PFSK-1 (cell line): ENCODE results near the gene TAX1BP3.

Source experiments
- FOXP2 ChIP-seq: optimal IDR thresholded peaks from 2 replicates; pipeline ENCODE3; 2011; ENCODE audit warnings: borderline replicate concordance, control low read depth, inconsistent platforms; ENCODE audit not compliant: insufficient read depth; ENCODE audit errors: extremely low read length, extremely low read depth
- POLR2AphosphoS5 ChIP-seq: IDR thresholded peaks from 2 replicates; pipeline ENCODE4 v1.6.1; 2012; ENCODE audit warnings: low read depth, mild to moderate bottlenecking, control low read depth, low read length, moderate library complexity
- SIN3A ChIP-seq: IDR thresholded peaks from 2 replicates; pipeline ENCODE4 v1.6.1; 2012; ENCODE audit warnings: mild to moderate bottlenecking, low read length, moderate library complexity, borderline replicate concordance; ENCODE audit not compliant: insufficient read depth
- TAF1 ChIP-seq: IDR thresholded peaks from 2 replicates; pipeline ENCODE4 v1.6.1; 2012; ENCODE audit warnings: low read length, control low read depth, borderline replicate concordance; ENCODE audit not compliant: insufficient read depth
- TF ChIP-seq, protein P1 (sequence below), 2 experiments: IDR thresholded peaks; 2 replicates each; pipeline versions ENCODE4 v1.6.1 to v1.8.0; 2011 to 2012; ENCODE audit warnings: low read depth in 2 of 2, low read length in 2 of 2, control low read depth in 1 of 2, inconsistent platforms in 1 of 2, mild to moderate bottlenecking in 1 of 2, moderate library complexity in 1 of 2; ENCODE audit not compliant: insufficient read depth in 1 of 2

TAX1BP3 gene

DNA sequence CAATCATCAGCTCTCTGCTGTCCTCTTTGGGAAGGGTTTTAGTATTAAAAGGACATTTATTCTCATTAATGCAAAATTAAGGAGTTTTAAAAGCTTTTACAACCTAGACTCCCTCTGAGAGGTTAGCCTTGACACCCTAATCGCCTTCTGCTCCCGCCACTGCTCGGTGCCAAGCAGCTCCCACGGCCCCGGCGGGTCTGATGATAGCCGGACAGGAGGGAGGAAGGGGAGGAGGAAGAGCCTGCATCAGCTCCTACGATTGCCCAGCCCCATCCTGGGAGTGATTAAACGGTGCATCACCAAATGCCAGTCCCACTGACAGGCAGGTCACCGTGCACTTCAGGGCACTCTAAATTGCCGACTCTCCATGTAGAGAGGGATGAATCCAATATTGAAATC, 40.6 kb downstream of the TAX1BP3 start:
- no peak for TF ChIP-seq POLR2AphosphoS5
- TF ChIP-seq, protein P1, sequence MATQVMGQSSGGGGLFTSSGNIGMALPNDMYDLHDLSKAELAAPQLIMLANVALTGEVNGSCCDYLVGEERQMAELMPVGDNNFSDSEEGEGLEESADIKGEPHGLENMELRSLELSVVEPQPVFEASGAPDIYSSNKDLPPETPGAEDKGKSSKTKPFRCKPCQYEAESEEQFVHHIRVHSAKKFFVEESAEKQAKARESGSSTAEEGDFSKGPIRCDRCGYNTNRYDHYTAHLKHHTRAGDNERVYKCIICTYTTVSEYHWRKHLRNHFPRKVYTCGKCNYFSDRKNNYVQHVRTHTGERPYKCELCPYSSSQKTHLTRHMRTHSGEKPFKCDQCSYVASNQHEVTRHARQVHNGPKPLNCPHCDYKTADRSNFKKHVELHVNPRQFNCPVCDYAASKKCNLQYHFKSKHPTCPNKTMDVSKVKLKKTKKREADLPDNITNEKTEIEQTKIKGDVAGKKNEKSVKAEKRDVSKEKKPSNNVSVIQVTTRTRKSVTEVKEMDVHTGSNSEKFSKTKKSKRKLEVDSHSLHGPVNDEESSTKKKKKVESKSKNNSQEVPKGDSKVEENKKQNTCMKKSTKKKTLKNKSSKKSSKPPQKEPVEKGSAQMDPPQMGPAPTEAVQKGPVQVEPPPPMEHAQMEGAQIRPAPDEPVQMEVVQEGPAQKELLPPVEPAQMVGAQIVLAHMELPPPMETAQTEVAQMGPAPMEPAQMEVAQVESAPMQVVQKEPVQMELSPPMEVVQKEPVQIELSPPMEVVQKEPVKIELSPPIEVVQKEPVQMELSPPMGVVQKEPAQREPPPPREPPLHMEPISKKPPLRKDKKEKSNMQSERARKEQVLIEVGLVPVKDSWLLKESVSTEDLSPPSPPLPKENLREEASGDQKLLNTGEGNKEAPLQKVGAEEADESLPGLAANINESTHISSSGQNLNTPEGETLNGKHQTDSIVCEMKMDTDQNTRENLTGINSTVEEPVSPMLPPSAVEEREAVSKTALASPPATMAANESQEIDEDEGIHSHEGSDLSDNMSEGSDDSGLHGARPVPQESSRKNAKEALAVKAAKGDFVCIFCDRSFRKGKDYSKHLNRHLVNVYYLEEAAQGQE (IDR thresholded peaks at IDR 0.05; ENCODE audit: insufficient read depth in 1 of 2, low read depth in 2 of 2, low read length in 2 of 2) = no peak
- no peak for TF ChIP-seq FOXP2
- no peak for TF ChIP-seq SIN3A
- TF ChIP-seq TAF1 = no peak

DNA sequence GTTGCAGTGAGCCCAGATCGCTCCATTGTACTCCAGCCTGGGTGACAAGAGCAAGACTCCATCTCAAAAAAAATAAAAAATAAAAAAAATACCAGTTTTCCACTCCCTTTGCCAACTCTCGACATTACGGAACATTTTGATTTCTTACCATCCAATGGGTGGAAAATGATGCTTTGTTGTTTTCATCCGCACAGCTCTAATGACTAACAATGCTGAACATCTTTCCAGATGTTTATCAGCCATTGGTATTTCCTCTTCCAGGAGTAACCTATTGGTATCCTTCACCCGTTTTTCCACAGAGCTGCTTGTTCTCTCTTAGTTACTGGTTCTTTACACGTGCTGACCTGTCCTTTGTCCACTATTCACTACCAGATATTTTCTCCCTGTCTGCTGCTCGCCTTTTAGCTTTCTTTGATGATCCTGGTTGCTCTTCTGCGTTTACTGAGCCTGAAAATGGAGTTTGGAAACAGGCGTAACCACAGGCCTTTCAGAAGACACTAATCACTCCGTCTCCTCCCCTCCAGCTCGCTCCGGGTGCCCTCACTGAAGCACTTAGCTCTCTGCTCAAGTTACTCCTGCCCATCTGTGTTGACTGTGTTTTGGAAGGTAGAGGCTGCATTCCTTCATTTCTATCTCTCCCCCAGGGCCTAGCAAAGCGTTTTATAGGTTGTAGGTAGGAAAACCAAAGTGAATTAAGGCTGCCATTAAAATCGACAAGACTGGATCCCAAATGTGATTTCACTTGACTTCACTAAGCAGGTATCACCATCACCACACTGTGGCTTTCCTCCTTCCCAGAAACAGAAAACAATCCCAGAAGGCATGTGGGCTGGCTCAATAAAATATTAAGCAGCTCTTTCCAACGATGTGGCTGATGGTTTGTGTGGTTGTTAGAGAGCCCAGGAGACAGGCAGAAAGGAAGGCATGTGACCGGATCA, 41.3 kb downstream of the TAX1BP3 start:
- no peak for TF ChIP-seq POLR2AphosphoS5
- TF ChIP-seq TAF1 = no peak
- TF ChIP-seq, protein P1 (IDR thresholded peaks at IDR 0.05; ENCODE audit: insufficient read depth in 1 of 2, low read depth in 2 of 2, low read length in 2 of 2) = no peak
- TF ChIP-seq SIN3A = no peak
- TF ChIP-seq FOXP2 = no peak

- no peak for TF ChIP-seq SIN3A
- TF ChIP-seq TAF1 = no peak
- TF ChIP-seq, protein P1 (IDR thresholded peaks at IDR 0.05; ENCODE audit: insufficient read depth in 1 of 2, low read depth in 2 of 2, low read length in 2 of 2) = no peak
- TF ChIP-seq POLR2AphosphoS5 = no peak
- TF ChIP-seq FOXP2 = no peak
Observed at GRCh38 chr17:3622977-3623594, 45.3 kb downstream of the TAX1BP3 start.

DNA sequence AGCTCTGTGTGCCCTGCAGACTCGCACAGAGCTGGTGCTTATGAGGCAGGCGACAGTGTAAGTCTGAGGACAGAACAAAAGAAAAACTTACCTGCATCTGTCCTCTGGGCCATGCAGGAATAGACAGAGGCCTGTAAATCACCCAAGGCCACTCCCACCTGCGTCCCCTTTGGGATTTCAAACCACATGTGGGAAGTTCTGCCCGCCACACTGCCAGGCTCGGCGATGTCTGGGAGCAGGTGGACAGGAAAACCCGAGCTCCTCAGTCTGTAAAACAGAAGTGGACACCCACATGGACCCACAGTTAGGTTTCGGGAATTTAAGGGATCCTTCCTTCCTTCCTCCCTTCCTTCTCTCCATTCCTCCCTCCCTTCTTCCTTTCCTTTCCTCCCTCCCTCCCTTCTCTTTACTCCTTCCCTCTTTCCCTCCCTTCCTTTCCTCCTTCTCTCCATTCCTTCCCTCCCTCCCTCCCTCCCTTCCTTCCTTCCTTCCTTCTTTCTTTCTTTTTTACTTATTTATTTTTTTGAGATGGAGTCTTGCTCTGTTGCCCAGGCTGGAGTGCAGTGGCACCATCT, 47.1 kb downstream of the TAX1BP3 start:
- TF ChIP-seq FOXP2 (no peak), SIN3A (no peak)

DNA sequence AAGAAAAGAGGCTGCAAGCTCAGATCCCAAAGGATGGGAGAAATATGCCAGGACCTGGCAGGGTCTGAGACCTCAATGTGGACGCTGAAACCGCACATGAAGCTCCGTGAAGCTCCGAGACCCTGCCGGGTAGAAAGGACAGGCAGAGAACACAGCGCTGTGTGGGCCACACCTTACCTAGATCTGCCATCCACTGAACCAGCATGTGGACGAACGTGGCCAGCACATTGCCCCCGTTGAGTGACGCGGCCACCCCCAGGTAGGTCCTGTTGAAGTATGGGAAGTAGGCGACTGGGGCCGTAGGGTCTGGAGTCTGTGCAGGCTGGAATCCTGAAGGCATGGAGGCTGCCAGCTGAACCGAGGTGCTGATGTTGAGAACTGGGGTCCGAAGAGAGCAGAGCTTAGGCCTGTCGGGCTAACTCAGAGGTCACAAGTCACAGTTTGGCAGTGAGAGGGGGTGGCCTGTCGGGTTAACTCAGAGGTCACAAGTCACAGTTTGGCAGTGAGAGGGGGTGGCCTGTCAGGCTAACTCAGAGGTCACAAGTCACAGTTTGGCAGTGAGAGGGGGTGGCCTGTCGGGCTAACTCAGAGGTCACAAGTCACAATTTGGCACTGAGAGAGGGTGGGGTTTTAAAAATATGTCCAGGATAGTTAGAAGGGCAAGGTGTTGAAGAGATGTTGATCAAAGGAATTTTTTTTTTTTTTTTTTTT, 53.1 kb downstream of the TAX1BP3 start:
- TF ChIP-seq SIN3A (no peak), POLR2AphosphoS5 (no peak), TAF1 (no peak), FOXP2 (no peak)
- TF ChIP-seq, protein P1 (IDR thresholded peaks at IDR 0.05; ENCODE audit: insufficient read depth in 1 of 2, low read depth in 2 of 2, low read length in 2 of 2) = no peak
